DOHH2 (cell line): ENCODE measurements around the gene ADAMTSL4.

Experiments used
- H3F3A ChIP-seq: fragments of 200-600 bp; sonication (generic), shearing (Covaris generic); 2 replicates; pipeline ENCODE4 v1.6.0; 2016; ENCODE audit warnings: antibody characterized with exemption, mild to moderate bottlenecking; ENCODE audit not compliant: control insufficient read depth, insufficient read depth
- H3K27ac ChIP-seq: fragments of 200-600 bp; sonication (generic); 2 replicates; pipeline ENCODE4 v1.5.1; 2014; ENCODE audit warnings: low read depth, mild to moderate bottlenecking, low read length, moderate library complexity
- H3K27me3 ChIP-seq: fragments of 200-600 bp; sonication (generic); 2 replicates; pipeline ENCODE4 v1.6.1; 2014; ENCODE audit warnings: mild to moderate bottlenecking, low read length, mixed read lengths; ENCODE audit not compliant: control insufficient read depth
- H3K36me3 ChIP-seq: fragments of 200-600 bp; sonication (generic); 2 replicates; pipeline ENCODE4 v1.6.1; 2014; ENCODE audit warnings: mild to moderate bottlenecking, low read length, moderate library complexity, mixed read lengths; ENCODE audit not compliant: control insufficient read depth
- H3K4me1 ChIP-seq: fragments of 200-600 bp; sonication (generic); 2 replicates; pipeline ENCODE4 v1.6.1; 2014; ENCODE audit warnings: mild to moderate bottlenecking, low read length, mixed read lengths; ENCODE audit not compliant: control insufficient read depth
- H3K4me2 ChIP-seq: fragments of 200-600 bp; sonication (generic); 2 replicates; pipeline ENCODE4 v1.6.0; 2014; ENCODE audit warnings: mild to moderate bottlenecking, low read length, moderate library complexity
- H3K4me3 ChIP-seq: fragments of 200-600 bp; sonication (generic); 2 replicates; pipeline ENCODE4 v1.5.1; 2014; ENCODE audit warnings: mild to moderate bottlenecking, low read length, mixed read lengths
- H3K79me2 ChIP-seq: fragments of 200-600 bp; sonication (generic); 2 replicates; pipeline ENCODE4 v1.6.1; 2014; ENCODE audit warnings: mild to moderate bottlenecking, low read length, mixed read lengths; ENCODE audit not compliant: control insufficient read depth
- H3K9me2 ChIP-seq: fragments of 200-600 bp; sonication (generic); replicated peaks from 2 replicates; pipeline ENCODE4 v1.6.1; 2014; ENCODE audit warnings: mild to moderate bottlenecking, low read length, mixed read lengths; ENCODE audit not compliant: control insufficient read depth
- H3K9me3 ChIP-seq: fragments of 200-600 bp; sonication (generic); 2 replicates; pipeline ENCODE4 v1.6.1; 2014; ENCODE audit warnings: antibody characterized with exemption, low read length, mixed read lengths; ENCODE audit not compliant: control insufficient read depth, insufficient read depth
- H4K20me1 ChIP-seq: fragments of 200-600 bp; sonication (generic); 2 replicates; pipeline ENCODE4 v1.6.0; 2014; ENCODE audit warnings: low read depth, mild to moderate bottlenecking, antibody characterized with exemption, low read length, moderate library complexity; ENCODE audit not compliant: control insufficient read depth, insufficient read depth
- CTCF ChIP-seq: fragments of 200-600 bp; sonication (generic); IDR thresholded peaks from one replicate; pipeline ENCODE4 v1.5.1; 2014; ENCODE audit warnings: antibody characterized with exemption, mild to moderate bottlenecking, low read depth, low read length; ENCODE audit not compliant: poor library complexity, severe bottlenecking
- EZH2phosphoT487 ChIP-seq: fragments of 200-600 bp; sonication (generic); IDR thresholded peaks from 2 replicates; pipeline ENCODE4 v1.6.1; 2017; ENCODE audit warnings: borderline replicate concordance, mild to moderate bottlenecking, antibody characterized with exemption, low read length, moderate library complexity, mixed read lengths

The ADAMTSL4 gene

GRCh38 chr1:150516616-150517015, 32.6 kb upstream of the ADAMTSL4 start:
- Histone ChIP-seq H4K20me1 (no peaks in the 10 kb centered on the region), H3K36me3 (no peaks in the 10 kb centered on the region), H3K4me1 (peaks cover 40% of the 10 kb centered on the region), H3K9me3 (no peaks in the 10 kb centered on the region), H3K4me2 (peak overlapping the region; percentile 78), H3K79me2 (no peaks in the 10 kb centered on the region), H3K9me2 (no peaks in the 10 kb centered on the region), H3F3A (peaks cover 12% of the 10 kb centered on the region; the same call in 1 of the 2 replicates), H3K4me3 (peak overlapping the region; percentile 91), H3K27me3 (no peaks in the 10 kb centered on the region), H3K27ac (no peak overlapping the region)
- TF ChIP-seq CTCF = peak; percentile 43
- no peak for TF ChIP-seq EZH2phosphoT487

GRCh38 chr1:150521196-150521968, 27.8 kb upstream of the ADAMTSL4 start:
- H3K4me2 ChIP-seq = peak overlapping the region; percentile 40
- H3K27me3 ChIP-seq = no peaks in the 10 kb centered on the region
- no peak overlapping the region for H3K27ac ChIP-seq
- H3K4me3 ChIP-seq = no peak overlapping the region
- no peaks in the 10 kb centered on the region for H3K79me2 ChIP-seq
- H3F3A ChIP-seq = peaks cover 12% of the 10 kb centered on the region
- H3K9me2 ChIP-seq = no peaks in the 10 kb centered on the region
- H4K20me1 ChIP-seq = no peaks in the 10 kb centered on the region
- H3K9me3 ChIP-seq = no peaks in the 10 kb centered on the region
- no peak for TF ChIP-seq EZH2phosphoT487
- no peak for TF ChIP-seq CTCF
- peaks cover 25% of the 10 kb centered on the region for H3K4me1 ChIP-seq
- no peaks in the 10 kb centered on the region for H3K36me3 ChIP-seq

- Histone ChIP-seq H3K4me3 (no peak overlapping the region), H3F3A (no peaks in the 10 kb centered on the region; the same call in 1 of the 2 replicates), H3K27me3 (no peaks in the 10 kb centered on the region), H3K9me2 (no peaks in the 10 kb centered on the region), H3K4me2 (no peak overlapping the region), H3K4me1 (peaks cover 11% of the 10 kb centered on the region), H3K27ac (no peak overlapping the region), H4K20me1 (no peaks in the 10 kb centered on the region), H3K79me2 (no peaks in the 10 kb centered on the region), H3K36me3 (no peaks in the 10 kb centered on the region), H3K9me3 (no peaks in the 10 kb centered on the region)
- TF ChIP-seq CTCF (no peak), EZH2phosphoT487 (no peak)
Observed at GRCh38 chr1:150525348-150525747, 23.9 kb upstream of the ADAMTSL4 start.
